Mesenchymal stem cell (in vitro differentiated cells and primary cell): ENCODE measurements around the gene ZAR1L.

Experiments
- DNase-seq: peaks from one replicate; pipeline ENCODE4 v3.0.0-alpha.2; 2013
- H2AFZ ChIP-seq: one replicate; pipeline ENCODE4 v1.6.1; 2013; ENCODE audit warnings: low read depth, mild to moderate bottlenecking, control low read depth, inconsistent platforms, low read length, moderate library complexity
- H2AK5ac ChIP-seq: 2 replicates; pipeline ENCODE4 v1.6.1; 2013; ENCODE audit warnings: low read length, moderate library complexity, mild to moderate bottlenecking, inconsistent platforms; ENCODE audit not compliant: severe bottlenecking
- H2BK120ac ChIP-seq: one replicate; pipeline ENCODE4 v1.6.1; 2013; ENCODE audit warnings: low read depth, mild to moderate bottlenecking, inconsistent platforms, low read length, moderate library complexity
- H2BK12ac ChIP-seq, 2 experiments: one replicate each; pipeline ENCODE4 v1.6.1; 2013; ENCODE audit warnings: inconsistent platforms in 2 of 2, low read length in 2 of 2, mild to moderate bottlenecking in 2 of 2, moderate library complexity in 2 of 2, control low read depth in 1 of 2
- H2BK15ac ChIP-seq: one replicate; pipeline ENCODE4 v1.6.1; 2013; ENCODE audit warnings: mild to moderate bottlenecking, low read depth, inconsistent platforms; ENCODE audit not compliant: poor library complexity, severe bottlenecking
- H2BK5ac ChIP-seq: 2 replicates; pipeline ENCODE4 v1.6.1; 2013; ENCODE audit warnings: low read depth, mild to moderate bottlenecking, low read length, control low read depth, inconsistent platforms; ENCODE audit not compliant: poor library complexity, severe bottlenecking
- H3K14ac ChIP-seq, 2 experiments: one replicate each; pipeline ENCODE4 v1.6.1; 2013; ENCODE audit warnings: inconsistent platforms in 2 of 2, low read length in 2 of 2, control low read depth in 1 of 2, mild to moderate bottlenecking in 1 of 2, moderate library complexity in 1 of 2
- H3K18ac ChIP-seq, 2 experiments: one replicate each; pipeline ENCODE4 v1.6.1; 2013; ENCODE audit warnings: inconsistent platforms in 2 of 2, low read length in 2 of 2, control low read depth in 1 of 2, low read depth in 1 of 2, mild to moderate bottlenecking in 1 of 2
- H3K23ac ChIP-seq, 2 experiments: one replicate each; pipeline ENCODE4 v1.6.1; 2013; ENCODE audit warnings: inconsistent platforms in 2 of 2, low read length in 2 of 2, mild to moderate bottlenecking in 2 of 2, moderate library complexity in 2 of 2, control low read depth in 1 of 2
- H3K27ac ChIP-seq: 2 replicates; pipeline ENCODE4 v1.5.1; 2013; ENCODE audit warnings: mild to moderate bottlenecking, moderate library complexity, low read length, control low read depth, inconsistent platforms; ENCODE audit not compliant: poor library complexity, severe bottlenecking
- H3K27me3 ChIP-seq, 2 experiments: 2 replicates each; pipeline versions ENCODE4 v1.6.1 to v1.7.0; 2013; ENCODE audit warnings: low read length in 2 of 2, mild to moderate bottlenecking in 2 of 2, moderate library complexity in 2 of 2, control low read depth in 1 of 2, inconsistent platforms in 1 of 2; ENCODE audit not compliant: control insufficient read depth in 1 of 2, insufficient read depth in 1 of 2
- H3K36me3 ChIP-seq, 2 experiments: 2 replicates each; pipeline versions ENCODE4 v1.6.1 to v1.7.0; 2013; ENCODE audit warnings: low read length in 2 of 2, control low read depth in 1 of 2, inconsistent platforms in 1 of 2, low read depth in 1 of 2, mild to moderate bottlenecking in 1 of 2; ENCODE audit not compliant: insufficient read depth in 2 of 2, control insufficient read depth in 1 of 2
- H3K4ac ChIP-seq, 2 experiments: one replicate each; pipeline ENCODE4 v1.6.1; 2013; ENCODE audit warnings: inconsistent platforms in 2 of 2, low read length in 2 of 2, mild to moderate bottlenecking in 2 of 2, moderate library complexity in 2 of 2, control low read depth in 1 of 2, low read depth in 1 of 2
- H3K4me1 ChIP-seq: 2 replicates; pipeline ENCODE4 v1.6.1; 2013; ENCODE audit warnings: low read depth, low read length, control low read depth; ENCODE audit not compliant: control insufficient read depth, insufficient read depth
- H3K4me2 ChIP-seq: 2 replicates; pipeline ENCODE4 v1.6.1; 2013; ENCODE audit warnings: low read length, mild to moderate bottlenecking, inconsistent platforms; ENCODE audit not compliant: poor library complexity, severe bottlenecking
- H3K4me3 ChIP-seq, 2 experiments: 2 replicates each; pipeline versions ENCODE4 v1.5.1 to v1.7.0; 2013; ENCODE audit warnings: low read length in 2 of 2, mild to moderate bottlenecking in 2 of 2, control low read depth in 1 of 2, low read depth in 1 of 2; ENCODE audit not compliant: insufficient read depth in 1 of 2
- H3K79me1 ChIP-seq: replicated peaks from 2 replicates; pipeline ENCODE4 v1.6.1; 2013; ENCODE audit warnings: mild to moderate bottlenecking, control low read depth, low read length, inconsistent platforms; ENCODE audit not compliant: poor library complexity, severe bottlenecking
- H3K9ac ChIP-seq: 2 replicates; pipeline ENCODE4 v1.7.0; 2013; ENCODE audit warnings: mild to moderate bottlenecking, low read length, moderate library complexity
- H3K9me3 ChIP-seq: 2 replicates; pipeline ENCODE4 v1.7.0; 2013; ENCODE audit warnings: mild to moderate bottlenecking, low read length; ENCODE audit not compliant: control insufficient read depth
- H4K8ac ChIP-seq: one replicate; pipeline ENCODE4 v1.6.1; 2013; ENCODE audit warnings: inconsistent platforms, mild to moderate bottlenecking, low read length, moderate library complexity
- H4K91ac ChIP-seq: one replicate; pipeline ENCODE4 v1.6.1; 2013; ENCODE audit warnings: mild to moderate bottlenecking, low read length, inconsistent platforms
- WGBS: methylation state at CpG from one replicate; pipeline ENCODE4 v1.1.7; 2013; ENCODE audit warnings: mixed read lengths; 5-methylcytosine and 5-hydroxymethylcytosine counted together

ZAR1L gene

GRCh38 chr13:32330441-32330840 lies 15.3 kb upstream of the ZAR1L start:
- DNase-seq = peak; percentile 88
- Histone ChIP-seq H2BK5ac (no peak overlapping the region), H2BK120ac (no peak overlapping the region), H3K23ac (no peak overlapping the region), H3K9ac (peak overlapping the region; percentile 69), H3K14ac (no peak overlapping the region), H2AK5ac (no peak overlapping the region), H3K9me3 (no peaks in the 10 kb centered on the region), H3K4me2 (no peak overlapping the region), H3K4me3 (no peak overlapping the region), H3K27me3 (no peaks in the 10 kb centered on the region), H3K4ac (no peak overlapping the region), H4K91ac (no peak overlapping the region), H3K79me1 (peaks cover 3% of the 10 kb centered on the region), H4K8ac (no peak overlapping the region), H2AFZ (no peak overlapping the region), H3K18ac (no peak overlapping the region), H3K4me1 (no peaks in the 10 kb centered on the region), H3K27ac (no peak overlapping the region), H2BK12ac (no peak overlapping the region), H2BK15ac (no peak overlapping the region), H3K36me3 (no peaks in the 10 kb centered on the region)
- WGBS = 90% methylated on average over 2 of the region's 2 CpGs

DNA sequence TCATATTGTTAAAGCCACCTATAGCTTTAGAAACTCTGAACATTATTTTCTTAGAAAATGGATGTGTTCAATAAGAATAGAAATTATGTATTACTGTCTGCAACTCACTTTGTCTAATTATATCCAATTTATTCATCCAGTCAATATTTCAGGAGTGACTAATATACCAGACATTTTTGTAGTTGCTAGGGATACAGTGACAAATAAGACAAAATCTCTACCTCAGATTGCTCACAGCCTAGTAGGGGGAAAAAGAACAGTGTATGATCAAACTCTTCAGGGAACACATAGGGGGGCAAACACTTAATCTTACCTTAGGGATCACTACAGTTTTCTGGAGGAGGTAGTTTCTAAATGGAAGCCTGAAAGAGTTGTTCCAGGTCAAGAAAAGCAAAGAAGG lies 8.7 kb upstream of the ZAR1L start:
- H3K18ac ChIP-seq = no peak overlapping the region
- H3K4me3 ChIP-seq = no peak overlapping the region
- peak overlapping the region; percentile 85 for H3K9ac ChIP-seq
- no peak overlapping the region for H4K8ac ChIP-seq
- H3K4me1 ChIP-seq = no peaks in the 10 kb centered on the region
- no peaks in the 10 kb centered on the region for H3K9me3 ChIP-seq
- peaks cover 2% of the 10 kb centered on the region for H3K79me1 ChIP-seq
- H2AFZ ChIP-seq = no peak overlapping the region
- no peak overlapping the region for H2BK5ac ChIP-seq
- H3K4ac ChIP-seq = no peak overlapping the region
- H2BK15ac ChIP-seq = no peak overlapping the region
- no peak overlapping the region for H3K14ac ChIP-seq
- no peaks in the 10 kb centered on the region for H3K27me3 ChIP-seq
- H2BK120ac ChIP-seq = no peak overlapping the region
- H3K23ac ChIP-seq = no peak overlapping the region
- H2BK12ac ChIP-seq = no peak overlapping the region
- no peak overlapping the region for H3K27ac ChIP-seq
- no peak overlapping the region for H2AK5ac ChIP-seq
- no peak overlapping the region for H3K4me2 ChIP-seq
- H4K91ac ChIP-seq = no peak overlapping the region
- H3K36me3 ChIP-seq = no peaks in the 10 kb centered on the region
- peak; percentile 73 for DNase-seq

DNA sequence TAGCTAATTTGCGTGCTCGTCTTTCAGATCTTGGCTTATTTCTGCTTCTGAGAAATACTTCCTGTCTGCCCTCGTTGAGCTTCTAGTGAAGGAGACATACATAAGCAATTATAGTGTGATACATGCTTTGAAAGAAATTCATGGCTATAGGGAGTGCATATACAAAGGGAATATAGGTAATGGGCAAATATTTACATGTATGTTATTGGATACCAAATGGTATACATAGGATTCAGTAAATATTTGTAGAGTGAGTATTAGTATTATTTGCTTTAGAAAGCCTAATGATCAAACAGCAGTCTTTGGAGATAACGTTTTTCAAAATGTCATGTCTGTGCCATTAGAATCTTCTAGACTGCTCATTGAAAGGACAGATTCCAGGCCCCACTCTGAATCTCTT lies 5.4 kb upstream of the ZAR1L start:
- Histone ChIP-seq H3K9ac (no peak overlapping the region), H3K4ac (no peak overlapping the region), H2BK12ac (no peak overlapping the region), H2AFZ (no peak overlapping the region), H3K36me3 (no peaks in the 10 kb centered on the region), H3K23ac (no peak overlapping the region), H4K91ac (no peak overlapping the region), H3K4me1 (no peaks in the 10 kb centered on the region), H3K4me3 (no peak overlapping the region), H3K27ac (no peak overlapping the region), H3K18ac (no peak overlapping the region), H3K4me2 (no peak overlapping the region), H3K79me1 (peaks cover 2% of the 10 kb centered on the region), H4K8ac (no peak overlapping the region), H2BK5ac (no peak overlapping the region), H2AK5ac (no peak overlapping the region), H3K27me3 (no peaks in the 10 kb centered on the region), H3K14ac (no peak overlapping the region), H3K9me3 (no peaks in the 10 kb centered on the region), H2BK120ac (no peak overlapping the region), H2BK15ac (no peak overlapping the region)
- DNase-seq = no peak
- WGBS = 94% methylated on average over 4 of the region's 4 CpGs

- H4K91ac ChIP-seq = no peak overlapping the region
- H2BK120ac ChIP-seq = no peak overlapping the region
- H3K23ac ChIP-seq = no peak overlapping the region
- H2AFZ ChIP-seq = no peak overlapping the region
- no peaks in the 10 kb centered on the region for H3K9me3 ChIP-seq
- H3K4ac ChIP-seq = no peak overlapping the region
- no peak overlapping the region for H2AK5ac ChIP-seq
- WGBS = no CpG with 5 or more reads among the region's 2 CpGs
- no peaks in the 10 kb centered on the region for H3K36me3 ChIP-seq
- H3K27ac ChIP-seq = no peak overlapping the region
- no peak overlapping the region for H2BK12ac ChIP-seq
- no peak overlapping the region for H3K18ac ChIP-seq
- no peaks in the 10 kb centered on the region for H3K4me1 ChIP-seq
- H3K14ac ChIP-seq = no peak overlapping the region
- H3K4me3 ChIP-seq = no peak overlapping the region
- H3K79me1 ChIP-seq = peaks cover 2% of the 10 kb centered on the region
- H3K27me3 ChIP-seq = no peaks in the 10 kb centered on the region
- no peak overlapping the region for H2BK15ac ChIP-seq
- no peak overlapping the region for H3K9ac ChIP-seq
- H2BK5ac ChIP-seq = no peak overlapping the region
- no peak overlapping the region for H4K8ac ChIP-seq
- DNase-seq = no peak
- H3K4me2 ChIP-seq = no peak overlapping the region
These were observed 2.7 kb upstream of the ZAR1L start for GRCh38 chr13:32317716-32318465.
